GOT3 (cell line): ENCODE results near the gene TSPAN18.

Experiments
- DNase-seq: peaks from one replicate; lab custom pipeline; 2025; ENCODE audit warnings: mixed read lengths; lab: John Stamatoyannopoulos, UW

Gene TSPAN18

DNA sequence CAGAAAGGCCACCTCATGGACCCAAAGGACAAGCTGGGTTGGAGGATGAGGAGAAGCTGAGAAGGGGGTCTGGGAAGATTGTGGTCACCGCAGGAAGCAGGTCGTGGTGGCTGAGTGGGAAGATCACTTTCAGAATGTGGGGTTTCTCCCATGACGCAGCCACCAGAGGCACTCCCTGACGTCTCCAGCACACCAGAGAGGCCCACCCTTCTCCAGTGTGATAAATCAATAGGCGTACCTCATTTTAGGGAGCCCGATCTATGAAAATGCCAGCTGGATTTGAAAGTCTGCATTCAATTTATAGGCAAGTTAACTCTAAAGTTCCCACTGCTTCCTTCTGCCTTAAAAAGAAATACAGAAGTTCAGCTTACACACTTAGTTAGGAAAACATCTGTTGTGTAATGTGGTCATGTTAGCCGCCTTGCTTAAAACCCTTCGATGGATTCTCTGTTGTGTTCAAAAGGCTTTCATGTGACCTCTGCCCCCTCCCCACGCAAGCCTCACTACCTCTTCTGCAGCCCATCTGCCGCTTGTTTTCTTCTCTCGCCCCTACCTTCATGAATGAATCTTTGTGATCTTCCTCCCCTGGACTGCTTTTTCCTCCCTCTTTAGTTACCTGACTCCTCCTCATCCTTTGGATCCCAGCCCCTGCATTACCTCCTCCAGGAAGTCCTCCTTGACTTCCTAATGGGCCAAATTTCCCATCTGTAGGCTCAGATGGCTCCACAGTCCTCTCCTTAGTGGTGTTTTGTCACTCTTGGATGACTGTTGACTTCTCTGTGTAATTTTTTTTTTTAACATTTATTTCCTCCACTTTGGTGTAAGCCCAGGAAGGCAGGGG is 10.7 kb downstream of the TSPAN18 start:
- no peak for DNase-seq

DNA sequence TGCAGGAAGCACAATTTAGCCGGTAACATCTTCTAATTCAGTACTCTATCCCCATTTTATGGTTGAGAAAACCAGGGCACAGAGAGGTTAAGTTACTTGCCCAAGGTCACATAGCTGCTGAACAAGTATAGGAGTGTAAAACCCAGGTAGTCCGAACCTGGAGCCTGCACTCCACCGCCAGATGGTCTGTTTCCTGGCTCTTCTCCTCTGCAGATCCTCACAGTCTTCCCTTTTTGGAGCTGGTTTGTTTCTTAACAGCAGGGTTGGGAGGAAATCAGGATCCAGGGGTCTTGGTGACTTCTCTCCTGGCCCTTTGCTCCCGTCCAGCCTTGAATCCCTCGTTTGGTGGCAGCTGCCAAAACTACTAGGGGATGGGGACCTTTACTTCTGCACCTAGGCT is 12.0 kb downstream of the TSPAN18 start:
- no peak for DNase-seq

DNA sequence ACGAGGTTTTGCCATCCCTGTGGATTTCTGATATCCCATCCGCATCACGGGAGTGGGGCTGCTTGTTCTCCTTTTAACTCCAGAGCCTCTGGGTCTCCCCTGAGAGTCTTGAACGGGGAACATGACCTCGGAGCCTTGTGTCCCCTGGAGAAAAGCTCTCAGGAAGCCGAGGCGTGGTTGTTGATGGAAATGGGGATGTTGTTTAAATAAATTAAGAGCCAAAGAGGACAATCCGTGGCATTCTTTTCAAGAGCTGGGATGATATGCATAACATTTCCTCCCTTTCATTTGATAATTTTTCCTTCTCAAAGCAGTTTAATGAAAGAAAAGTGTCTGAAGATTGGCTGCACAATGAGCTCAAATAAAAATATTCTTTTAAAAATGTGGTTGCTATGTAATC is 14.2 kb downstream of the TSPAN18 start:
- no peak for DNase-seq

DNA sequence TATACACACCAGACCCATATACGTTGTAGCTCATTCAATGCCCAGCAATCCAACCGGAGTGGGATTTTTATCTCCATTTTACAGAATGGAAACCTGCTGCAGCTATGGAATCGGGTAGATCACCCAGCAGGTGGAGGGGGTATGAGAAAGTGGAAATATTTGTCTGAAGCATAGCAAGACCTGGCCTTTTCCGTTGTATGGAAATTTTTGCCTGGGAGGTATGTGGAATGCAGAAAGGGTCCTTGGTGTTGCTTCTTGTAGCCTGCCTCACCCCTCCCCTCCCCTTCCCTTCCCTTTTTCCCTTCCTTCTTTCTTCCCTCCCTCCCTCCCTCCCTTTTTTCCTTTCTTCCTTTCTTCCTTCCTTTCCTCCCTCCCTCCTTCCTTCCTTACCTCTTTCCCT is 15.2 kb downstream of the TSPAN18 start:
- no peak for DNase-seq

DNA sequence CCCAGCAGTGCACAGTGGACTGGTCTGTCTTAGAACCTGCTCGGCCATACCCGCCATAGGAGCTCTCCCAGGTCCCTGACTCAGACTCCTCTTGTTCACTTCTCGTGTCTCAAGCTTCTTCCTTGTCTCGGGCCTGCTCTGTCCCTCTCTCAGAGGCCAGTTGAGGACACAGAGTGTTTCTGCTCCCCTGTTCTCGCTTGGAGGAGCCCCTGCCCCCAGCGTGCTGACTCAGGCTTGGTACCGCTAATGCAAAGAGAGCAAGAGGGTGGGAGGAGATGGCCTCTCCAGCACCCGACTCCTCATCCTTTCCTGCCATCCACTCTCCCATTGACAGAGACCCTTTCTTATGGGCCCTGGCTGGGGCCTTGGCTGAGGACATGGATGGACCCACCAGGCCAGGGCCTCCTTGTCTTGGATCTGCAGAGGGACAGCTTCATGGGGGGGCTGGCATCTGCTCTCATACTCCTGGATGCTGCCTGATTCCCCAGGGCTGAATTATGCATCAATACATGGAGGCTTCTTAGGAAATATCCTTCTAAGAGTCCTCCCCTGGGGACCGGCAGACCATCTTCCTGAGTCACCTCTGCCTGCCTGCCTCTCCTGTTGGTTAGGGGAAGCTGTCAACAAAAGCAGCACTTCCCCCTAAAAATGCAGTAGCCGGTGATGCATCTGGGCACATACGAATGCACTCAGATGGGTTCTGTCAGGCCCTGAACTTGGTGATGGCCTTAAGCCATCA is 15.9 kb downstream of the TSPAN18 start:
- DNase-seq: no peak

DNA sequence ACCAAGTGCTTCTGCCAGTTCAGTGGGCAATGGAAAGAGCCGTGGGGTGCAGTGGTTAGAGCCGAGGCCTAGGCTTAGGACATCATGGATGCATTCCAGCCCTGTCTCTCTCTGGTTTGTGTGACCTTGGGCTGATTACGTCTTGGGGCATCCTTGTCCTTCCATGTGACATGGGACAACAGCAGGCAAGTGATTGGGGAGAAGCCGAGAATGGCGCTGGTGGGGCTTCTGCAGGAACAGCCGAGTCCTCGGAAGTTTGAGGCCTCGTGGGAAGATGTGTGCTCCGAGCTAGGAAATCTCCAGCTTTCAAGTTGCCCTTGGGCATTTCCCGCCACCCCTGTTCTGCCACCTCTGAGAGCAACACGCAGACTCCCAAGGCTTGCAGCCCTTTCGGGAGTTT is 16.6 kb downstream of the TSPAN18 start:
- no peak for DNase-seq

DNA sequence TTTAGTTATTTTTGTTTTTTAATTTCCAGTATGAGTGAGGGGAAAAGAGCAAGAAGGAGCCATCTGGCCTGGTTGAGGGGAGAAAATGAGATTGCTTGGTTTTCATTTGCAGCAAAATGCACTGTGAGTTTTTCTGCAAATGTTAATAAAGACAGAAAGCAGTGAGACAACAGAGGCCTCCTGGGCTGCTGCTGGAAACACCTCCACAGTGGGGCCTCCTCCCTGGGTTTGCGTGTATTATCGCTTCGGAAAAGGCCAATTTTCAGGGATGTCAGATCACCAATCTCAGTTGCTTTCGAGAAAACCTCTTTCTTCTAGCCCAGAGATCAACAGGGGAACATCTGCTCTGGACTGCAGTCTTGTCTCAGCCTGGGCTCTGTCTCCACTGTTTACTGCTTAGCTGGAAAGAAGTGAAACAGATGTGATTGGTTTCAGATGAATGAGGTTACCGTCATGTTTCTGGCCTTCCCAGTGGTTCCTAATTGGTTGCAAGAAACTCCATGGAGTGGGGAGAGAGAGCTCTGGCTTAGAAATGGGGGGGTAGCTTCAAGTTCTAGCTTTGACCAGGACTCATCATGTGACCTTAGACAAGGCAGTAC is 17.3 kb downstream of the TSPAN18 start:
- DNase-seq: no peak

DNA sequence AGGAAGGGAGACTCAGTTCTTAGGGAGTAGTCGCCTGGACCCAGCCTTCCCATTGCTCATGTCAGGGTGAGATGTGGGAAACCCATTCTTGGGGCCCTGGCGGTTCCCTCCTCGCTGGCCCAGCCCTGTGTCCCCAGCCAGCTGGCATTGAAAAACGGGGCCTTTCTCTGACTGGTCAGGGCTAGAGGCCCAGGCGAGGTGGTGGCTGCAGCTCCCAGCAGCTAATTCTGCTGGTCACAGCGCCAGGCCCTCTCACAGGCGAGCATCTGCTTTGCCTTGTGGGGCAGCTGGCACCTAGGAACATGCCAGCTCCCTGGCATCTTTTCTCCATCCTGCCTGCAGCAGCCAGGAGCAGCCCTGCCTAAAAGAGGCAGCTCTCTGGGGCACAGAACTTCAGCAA is 20.1 kb downstream of the TSPAN18 start:
- DNase-seq: no peak

DNA sequence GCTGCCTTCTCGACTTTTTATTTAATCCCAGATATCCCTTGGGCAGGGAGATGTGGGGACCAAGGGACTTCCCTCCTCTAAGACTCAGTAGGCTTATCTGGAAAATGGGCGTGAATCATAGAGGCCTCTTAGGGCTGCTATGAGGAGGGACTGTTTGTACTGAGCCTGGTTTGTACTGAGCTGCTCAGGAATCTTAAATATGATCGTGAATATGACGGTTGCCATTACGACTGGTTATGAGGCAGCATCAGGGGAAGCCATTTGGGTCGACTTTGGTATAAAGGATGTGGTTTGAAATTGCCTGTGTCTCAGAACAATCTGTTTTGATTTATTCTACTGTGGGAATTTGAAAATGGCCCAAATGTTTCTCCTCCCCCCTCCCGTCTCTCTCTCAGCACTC is 20.6 kb downstream of the TSPAN18 start:
- no peak for DNase-seq

DNA sequence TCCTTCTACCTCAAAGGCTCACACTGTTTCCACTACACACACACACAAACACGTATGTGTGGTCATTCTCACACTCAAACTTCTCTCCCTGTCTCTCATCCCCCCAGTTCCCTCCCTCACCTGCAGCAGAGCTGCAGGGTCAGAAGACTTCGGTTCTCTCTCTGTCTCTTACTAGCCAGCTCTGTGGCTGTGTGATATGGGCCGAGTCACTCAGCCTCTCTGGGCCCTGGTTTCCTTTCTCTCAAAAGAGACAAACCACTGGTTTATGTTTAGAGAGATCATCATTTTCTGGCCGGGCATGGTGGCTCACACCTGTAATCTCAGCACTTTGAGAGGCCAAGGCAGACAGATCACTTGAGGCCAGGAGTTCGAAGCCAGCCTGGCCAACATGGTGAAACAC is 21.1 kb downstream of the TSPAN18 start:
- DNase-seq: no peak

DNA sequence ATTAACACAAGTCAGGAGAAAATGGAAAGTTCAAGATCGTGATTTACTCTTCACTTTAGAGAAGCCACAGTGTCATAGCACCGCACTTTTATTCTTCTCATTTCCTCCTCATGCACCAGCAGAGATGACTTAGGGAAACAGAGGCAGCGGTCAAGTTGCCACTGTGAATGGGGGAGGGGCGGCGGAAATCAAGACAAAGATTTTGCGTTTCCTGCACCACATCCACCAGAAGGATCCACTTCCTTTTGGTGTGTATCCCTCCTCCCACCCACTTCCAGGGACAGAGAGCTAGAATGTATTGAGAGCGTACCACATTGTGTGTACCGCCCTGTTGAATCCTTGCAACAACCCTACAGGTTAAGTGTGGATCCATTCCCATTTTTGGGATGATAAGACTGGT is 21.8 kb downstream of the TSPAN18 start:
- DNase-seq: no peak

DNA sequence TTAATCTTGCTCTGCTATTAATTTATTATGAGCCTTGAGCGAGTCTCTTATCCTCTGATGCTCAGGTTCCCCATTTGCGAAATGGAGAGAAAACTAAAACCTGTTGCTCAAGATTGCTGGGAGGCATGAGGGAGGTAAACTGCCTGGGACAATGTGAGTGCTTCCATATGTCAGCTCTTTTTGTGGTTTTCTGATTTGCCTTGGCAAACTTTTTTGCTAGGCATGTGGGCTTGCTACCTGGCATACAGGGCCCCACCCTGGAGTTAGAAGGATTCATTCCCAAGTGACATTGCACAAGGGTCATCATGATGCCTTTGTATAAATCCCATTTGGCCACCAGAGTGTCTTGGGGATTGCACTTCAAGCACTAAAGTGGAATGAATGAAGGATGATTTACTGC is 22.4 kb downstream of the TSPAN18 start:
- no peak for DNase-seq

DNA sequence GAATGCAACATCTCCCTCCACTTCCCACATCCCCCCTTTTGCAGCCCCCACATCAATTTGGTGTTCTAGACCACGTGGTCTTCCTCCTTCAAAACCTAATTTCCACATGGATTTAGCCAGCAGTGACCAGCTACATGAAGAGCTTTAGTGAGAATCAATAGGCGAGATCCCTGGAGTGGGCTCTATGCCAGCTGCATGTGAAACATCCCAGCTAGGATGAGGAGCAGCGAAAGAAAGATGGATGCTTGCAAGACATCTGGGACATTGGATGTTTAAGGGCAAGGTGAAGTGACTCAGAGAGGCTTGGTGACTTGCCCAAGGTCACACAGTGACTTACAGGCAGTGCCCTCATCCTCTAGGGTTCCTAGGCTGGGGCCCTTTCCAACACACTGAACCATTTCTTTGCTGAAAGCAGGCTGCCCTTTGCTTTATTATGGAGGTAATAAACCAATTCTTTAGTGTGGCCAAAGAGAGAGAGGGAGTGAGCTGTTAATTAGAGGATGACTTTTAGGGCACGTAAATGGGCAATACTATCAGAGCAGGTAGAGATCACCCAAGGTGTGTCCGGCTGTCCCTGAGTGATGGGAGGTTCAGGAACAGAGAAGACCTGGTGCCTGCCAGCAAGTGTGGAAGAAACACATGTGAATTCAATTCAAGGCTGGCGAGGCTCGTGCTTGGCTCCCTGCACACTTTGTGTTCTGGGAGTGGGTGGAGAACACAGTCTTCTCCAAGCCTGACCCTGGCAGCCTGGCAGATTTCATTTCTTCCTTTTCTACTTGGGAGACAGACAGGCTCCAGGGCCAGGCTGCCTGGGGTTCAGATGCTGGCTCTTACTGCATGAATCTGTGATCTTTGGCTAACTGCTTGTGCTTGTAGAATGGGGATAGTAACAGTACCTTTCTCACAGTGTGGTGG is 24.0 kb downstream of the TSPAN18 start:
- no peak for DNase-seq

DNA sequence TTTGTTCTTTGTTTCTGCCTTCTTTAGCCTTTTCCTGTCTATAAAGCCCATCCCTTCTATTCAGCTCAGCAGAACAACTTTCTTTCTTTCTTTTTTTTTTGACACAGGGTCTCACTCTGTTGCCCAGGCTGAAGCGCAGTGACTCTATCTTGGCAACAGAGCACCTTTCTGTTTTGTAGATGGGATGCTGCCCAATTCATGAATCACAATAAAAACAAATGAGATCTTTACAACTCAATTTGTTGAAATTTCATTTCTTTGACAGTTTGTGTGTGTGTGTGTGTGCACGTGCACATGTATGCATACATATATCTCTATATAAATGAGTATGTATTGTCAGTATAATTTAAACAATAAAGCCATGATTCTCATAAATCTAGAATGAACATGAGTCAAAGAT is 25.5 kb downstream of the TSPAN18 start:
- DNase-seq: no peak

DNA sequence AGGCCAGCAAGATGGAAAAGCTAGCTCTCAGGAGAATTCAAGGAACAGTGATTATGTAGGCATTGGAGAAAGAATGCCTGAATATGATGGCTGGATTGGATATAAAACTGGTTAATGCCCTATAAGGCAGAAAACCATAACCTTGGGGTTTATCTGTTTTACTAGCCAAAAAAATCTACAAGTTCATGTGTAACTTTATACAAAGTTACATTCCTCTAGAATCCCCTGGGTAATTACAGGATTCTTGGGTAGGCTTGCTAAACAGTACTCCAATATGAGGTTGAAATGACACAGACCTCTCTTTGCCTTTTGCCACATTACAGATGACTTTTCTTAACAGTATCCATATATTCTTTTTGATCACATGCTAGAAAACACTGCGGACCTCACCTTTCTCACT is 26.0 kb downstream of the TSPAN18 start:
- no peak for DNase-seq

DNA sequence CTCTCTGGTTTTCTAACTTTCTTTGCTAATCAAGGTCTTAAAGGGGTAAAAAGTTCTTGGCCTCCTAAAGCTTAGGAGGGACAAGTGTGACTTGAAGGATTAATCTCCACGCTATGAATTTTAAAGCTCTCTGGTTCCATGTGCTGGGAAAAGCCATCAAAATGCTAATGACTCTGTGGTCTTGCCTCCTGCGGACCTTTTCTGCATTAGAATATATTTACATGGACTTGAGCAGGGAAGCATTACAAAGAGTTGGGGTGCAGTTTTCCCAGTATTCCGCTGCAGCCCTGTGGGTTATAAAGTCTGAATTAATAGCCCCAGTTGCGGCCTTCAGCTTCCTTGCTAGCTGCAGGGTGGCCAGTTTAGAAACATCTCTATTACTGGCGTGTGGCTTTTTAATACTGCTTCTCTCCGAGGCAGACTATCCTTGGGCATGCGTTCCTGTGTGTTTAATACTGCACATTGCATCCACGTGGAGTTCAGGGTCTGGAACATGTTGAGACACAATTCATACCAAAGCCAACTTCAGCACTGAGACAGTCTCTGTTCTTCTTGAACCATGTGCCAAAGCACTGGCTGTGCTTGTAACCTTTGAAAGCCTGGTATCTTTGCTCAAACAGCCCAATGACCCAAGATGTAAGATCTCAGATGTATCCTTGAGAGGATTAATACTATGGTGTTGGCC is 27.3 kb downstream of the TSPAN18 start:
- DNase-seq: no peak

DNA sequence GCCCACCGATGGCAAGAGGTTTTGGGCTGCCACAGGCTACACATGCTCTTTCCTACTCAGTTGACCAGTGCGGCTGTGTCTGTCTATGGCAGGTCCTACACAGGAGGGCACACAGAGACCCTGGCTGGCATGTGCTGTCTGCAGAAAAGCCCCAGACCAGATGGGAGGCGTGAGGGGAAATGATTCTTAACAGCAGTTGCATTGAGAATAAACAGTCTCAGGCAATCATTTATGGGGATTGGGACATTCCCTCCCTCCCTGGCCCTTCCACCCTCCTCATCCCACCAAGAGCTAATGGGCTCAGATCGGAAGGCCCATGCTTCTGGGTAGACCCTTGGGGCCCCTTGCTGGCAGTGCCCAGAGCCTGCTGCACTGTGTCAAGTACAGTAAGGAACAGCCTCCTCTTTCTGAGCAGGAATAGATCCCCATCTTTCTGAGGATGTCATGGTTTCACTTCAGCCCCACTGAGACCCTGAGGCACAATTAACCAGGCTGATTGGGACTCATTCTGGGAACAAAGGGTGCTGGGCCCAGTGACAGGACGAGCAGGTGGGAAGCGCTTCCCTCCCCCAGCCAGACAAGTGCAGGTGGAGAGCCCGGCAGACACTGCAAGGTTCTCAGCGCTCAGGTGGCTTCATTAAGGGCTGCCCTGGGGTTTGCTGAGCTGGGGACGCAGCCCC is 28.3 kb downstream of the TSPAN18 start:
- no peak for DNase-seq

DNA sequence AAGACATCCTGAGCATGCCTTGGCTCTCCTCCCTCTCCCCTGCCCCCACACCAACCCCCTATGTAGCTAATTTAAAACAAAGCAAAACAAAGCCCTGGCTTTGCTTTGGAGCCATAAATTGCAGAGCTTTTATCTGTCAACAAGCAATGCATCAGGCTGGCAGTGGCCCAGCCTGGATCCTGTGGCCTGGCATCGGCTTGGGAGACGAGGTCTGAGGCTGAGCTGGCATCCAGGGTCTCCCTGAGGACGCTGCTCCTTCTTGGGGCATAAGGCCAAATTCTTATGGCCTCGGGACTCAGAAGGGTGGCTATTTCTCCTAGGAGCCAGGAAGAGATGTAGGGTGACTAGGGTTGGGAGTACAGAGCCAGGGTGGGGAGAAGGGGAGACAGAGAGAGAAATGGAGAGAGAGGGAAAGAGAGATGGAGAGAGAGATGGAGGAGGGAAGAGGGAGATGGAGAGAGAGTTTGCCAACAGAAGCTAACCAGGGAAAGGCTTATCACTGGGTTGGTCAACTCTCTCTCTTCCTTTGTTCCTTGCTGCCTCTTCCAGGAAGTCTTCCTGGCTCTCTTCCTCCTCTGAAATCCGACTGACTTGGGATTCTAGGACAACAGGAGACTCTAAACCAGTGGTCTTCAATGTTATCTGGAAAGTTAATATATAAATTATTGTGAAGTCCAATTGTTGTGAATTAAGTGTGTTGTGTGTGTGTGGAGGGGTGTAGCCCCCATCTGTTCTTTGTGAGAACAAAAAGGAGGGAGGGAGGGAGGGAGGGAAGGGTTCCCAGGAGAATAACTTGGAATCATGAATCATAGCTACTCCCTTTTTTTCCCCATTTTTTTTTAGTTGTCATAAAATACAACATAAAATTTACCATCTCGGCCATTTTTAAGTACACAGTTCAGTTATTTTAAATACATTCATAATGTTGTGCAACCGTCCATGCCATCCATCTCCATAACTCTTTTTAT is 29.1 kb downstream of the TSPAN18 start:
- DNase-seq: no peak

DNA sequence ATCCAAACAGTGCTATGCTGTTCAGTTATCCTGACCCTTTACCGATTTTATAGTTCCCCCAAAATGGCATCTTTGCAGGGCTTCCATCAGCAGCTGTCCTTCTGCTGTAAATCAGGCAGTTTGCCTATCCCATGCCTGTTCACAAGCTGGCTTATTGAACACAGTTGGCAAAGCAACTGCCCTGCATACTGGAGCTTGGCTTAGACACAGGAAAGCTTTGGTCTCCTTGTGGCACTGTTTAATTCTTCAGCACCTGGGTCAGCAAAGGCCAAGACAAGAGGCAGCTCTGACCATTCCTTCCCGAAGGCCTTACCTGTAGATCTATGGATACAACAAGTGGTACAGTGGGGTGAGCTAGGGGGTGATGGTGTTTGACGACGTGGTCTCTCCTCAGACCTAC is 32.2 kb downstream of the TSPAN18 start:
- DNase-seq: no peak
